NB4 (cell line): Measurements from ENCODE around the gene SYT12.
A peak's percentile ranks its signal among the peaks of the same experiment; 100 is the strongest.

Experiments
- DNase-seq: peaks from one replicate; pipeline ENCODE4 v3.0.0; 2010; ENCODE audit warnings: low read depth
- H3K4me3 ChIP-seq: one replicate; pipeline ENCODE4 v1.5.1; 2011; ENCODE audit warnings: mild to moderate bottlenecking, low read depth, low read length, moderate library complexity
- MAX ChIP-seq: IDR thresholded peaks from 2 replicates; pipeline ENCODE4 v1.6.1; 2011; ENCODE audit warnings: low read depth, low read length
- MYC ChIP-seq: IDR thresholded peaks from 2 replicates; pipeline ENCODE4 v1.6.1; 2011; ENCODE audit warnings: low read depth, low read length
- POLR2A ChIP-seq: IDR thresholded peaks from 2 replicates; pipeline ENCODE4 v1.6.1; 2011; ENCODE audit warnings: mild to moderate bottlenecking; ENCODE audit not compliant: insufficient read length; ENCODE audit errors: extremely low read depth
- TF ChIP-seq, protein P1 (sequence below): IDR thresholded peaks from one replicate; pipeline ENCODE4 v1.5.1; 2012; ENCODE audit warnings: low read depth, low read length

Gene SYT12

GRCh38 chr11:67052891-67053290, 30.0 kb downstream of the SYT12 start:
- TF ChIP-seq, protein P1, sequence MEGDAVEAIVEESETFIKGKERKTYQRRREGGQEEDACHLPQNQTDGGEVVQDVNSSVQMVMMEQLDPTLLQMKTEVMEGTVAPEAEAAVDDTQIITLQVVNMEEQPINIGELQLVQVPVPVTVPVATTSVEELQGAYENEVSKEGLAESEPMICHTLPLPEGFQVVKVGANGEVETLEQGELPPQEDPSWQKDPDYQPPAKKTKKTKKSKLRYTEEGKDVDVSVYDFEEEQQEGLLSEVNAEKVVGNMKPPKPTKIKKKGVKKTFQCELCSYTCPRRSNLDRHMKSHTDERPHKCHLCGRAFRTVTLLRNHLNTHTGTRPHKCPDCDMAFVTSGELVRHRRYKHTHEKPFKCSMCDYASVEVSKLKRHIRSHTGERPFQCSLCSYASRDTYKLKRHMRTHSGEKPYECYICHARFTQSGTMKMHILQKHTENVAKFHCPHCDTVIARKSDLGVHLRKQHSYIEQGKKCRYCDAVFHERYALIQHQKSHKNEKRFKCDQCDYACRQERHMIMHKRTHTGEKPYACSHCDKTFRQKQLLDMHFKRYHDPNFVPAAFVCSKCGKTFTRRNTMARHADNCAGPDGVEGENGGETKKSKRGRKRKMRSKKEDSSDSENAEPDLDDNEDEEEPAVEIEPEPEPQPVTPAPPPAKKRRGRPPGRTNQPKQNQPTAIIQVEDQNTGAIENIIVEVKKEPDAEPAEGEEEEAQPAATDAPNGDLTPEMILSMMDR = no peak
- TF ChIP-seq MAX (no peak), MYC (no peak), POLR2A (no peak)
- H3K4me3 ChIP-seq = no peak overlapping the region
- DNase-seq = no peak

DNA sequence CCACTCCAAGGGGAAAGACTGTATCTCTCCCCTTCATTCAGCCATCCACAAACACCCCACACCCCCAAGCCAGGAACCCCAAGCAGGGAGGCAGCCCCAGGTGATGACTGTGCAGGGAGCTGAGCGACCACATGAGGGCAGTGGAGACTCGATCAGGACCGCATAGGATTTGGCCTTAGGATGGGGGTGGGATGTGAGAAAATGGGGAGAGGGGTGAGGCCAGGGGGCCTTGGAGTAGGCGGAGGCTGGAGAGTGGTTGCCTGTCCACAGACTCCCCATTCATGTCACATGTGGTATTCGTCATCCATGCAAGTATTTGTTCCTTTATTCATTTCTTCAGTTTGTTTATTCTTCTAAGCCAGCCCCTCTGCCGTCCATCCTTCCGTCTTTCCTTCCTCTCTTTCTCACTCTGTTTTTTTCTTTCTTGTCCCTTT, 31.0 kb downstream of the SYT12 start:
- DNase-seq = peak; percentile 63
- H3K4me3 ChIP-seq = no peak overlapping the region
- TF ChIP-seq MYC (no peak), POLR2A (no peak), MAX (no peak)
- TF ChIP-seq, protein P1 = peak; percentile 88

DNA sequence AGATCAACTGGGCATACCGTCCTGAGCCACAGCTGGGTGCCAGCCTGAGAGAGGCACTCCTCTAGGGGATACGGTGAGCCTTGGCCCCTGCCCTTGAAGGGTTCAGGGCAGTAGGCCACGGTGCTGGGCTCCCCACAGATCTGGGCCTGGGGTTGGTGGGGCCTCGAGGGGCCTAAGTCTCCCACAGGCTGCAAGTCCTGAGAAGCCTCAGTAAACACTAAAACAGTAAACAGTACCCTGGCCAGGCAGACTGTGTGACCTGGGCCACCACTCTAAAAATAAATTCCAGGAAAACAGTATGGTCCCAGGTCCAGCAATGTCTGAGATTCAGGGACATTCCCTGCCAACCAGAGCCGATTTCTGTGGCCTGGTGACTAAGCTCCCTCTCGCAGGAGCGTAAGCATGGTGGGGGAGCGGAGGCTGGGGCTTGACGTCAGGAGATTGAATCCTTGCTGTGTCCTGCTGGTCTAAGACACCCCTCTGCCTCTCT, 31.5 kb downstream of the SYT12 start:
- no peak overlapping the region for H3K4me3 ChIP-seq
- DNase-seq = no peak
- TF ChIP-seq, protein P1 = no peak

DNA sequence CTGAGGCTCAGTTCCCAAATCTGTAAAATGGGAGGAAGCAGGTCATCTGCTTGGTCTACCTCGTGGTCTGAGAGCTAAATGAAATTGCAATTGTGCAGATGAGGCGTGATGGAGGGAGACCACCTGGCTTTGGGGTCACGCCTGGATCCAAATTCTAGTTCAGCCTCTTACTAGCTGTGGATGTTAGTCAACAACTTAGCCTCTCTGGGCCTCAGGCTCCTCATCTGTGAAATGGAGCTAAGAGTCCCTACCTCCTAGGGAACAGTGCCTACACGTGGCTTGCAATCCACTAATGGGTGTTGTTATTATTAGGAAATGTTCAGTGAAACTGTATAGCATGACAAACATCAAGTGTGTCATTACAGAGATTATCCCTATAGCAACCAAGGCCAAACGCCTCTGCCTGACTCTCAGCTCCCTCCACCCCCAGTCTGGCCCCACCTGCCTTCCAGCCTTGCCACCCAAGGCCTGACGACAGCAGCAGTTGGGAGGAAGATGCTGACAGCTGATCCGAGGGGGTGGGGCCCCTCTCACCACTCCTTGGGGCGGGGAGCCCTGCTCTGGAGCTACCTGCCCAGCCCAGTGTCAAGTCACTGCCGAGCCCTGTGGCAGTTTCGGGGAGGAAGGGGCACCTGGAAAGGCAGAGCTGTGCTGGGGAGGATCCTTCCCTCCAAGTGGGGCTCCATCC, 32.0 kb downstream of the SYT12 start:
- TF ChIP-seq, protein P1 = no peak
- no peak for TF ChIP-seq MYC
- no peak for TF ChIP-seq MAX
- no peak for TF ChIP-seq POLR2A
- H3K4me3 ChIP-seq = no peak overlapping the region
- no peak for DNase-seq

DNA sequence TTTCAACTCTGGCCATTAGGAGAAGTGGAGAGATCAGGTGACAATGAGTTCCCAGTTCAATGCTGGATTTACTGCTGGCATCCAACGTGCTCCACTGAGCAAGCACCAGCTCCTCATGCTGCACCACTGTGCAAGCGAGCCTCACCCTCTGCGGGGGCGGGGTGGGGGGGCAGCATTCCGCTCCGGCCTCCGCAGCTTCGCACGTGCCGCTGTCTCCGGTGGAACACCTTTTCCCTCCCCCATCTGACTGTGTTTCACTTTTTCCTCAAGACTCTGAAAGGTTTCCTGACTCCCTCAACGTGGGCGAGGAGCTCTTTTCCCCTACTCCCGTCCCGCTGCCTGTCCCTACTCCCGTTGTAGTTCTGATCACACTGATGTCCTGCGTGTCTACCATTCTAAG, 32.9 kb downstream of the SYT12 start:
- TF ChIP-seq MYC = no peak
- no peak for DNase-seq
- H3K4me3 ChIP-seq = no peak overlapping the region

DNA sequence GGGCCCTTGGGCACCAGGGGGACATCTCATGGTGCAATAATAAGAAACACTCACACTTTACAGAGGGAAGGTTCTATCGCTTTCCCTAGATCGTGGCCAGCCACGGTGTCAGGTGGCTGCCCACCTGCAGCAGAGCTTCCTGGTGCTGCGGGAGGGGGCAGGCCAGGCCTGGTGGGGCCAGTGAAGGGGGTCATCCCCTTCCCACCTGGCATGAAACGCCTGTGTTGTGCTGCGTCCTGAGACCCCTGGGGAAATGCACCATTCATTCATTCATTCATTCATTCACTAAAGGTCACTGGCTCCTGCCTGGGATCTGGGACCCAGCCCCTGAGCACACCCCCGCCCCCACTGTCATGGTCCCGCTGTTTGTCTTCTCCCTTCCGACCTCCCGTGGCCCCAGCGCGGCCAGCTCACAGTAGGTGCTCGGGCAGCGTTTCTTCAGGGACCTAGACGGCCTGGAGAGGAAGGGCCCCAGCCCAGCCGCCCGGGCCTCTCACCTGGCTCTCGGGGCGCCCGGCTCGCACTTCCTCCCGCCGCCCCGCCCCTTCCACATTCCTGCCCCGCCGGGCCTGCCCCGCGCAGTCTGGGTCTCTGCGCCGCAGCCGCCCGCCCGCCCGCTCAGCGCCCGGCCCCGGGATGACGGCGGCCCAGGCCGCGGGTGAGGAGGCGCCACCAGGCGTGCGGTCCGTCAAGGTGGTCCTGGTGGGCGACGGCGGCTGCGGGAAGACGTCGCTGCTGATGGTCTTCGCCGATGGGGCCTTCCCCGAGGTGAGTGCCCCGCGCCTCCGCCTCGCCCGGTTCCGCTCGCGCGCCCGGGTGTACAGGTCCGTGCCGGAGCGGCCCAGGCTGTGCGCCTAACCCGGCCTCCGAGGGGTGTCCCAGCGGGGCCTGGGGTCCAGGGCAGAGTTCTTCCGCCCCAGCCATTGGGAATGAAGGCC, 33.6 kb downstream of the SYT12 start, which contains the start of gene RHOD:
RHOD (plus strand) TSS at position 581 of the 938 bp plus-strand sequence; CDS start at position 637, 56 bp downstream.
- TF ChIP-seq, protein P1 = no peak
- no peak for TF ChIP-seq MAX
- no peak for TF ChIP-seq POLR2A
- no peak for TF ChIP-seq MYC
- no peak for DNase-seq
- no peak within 1 kb of the TSS for H3K4me3 ChIP-seq
